OCI-M2 (cell line): Measurements from ENCODE around the gene SYTL3.

Source experiments
- DNase-seq: peaks from one replicate; lab custom pipeline; 2025; ENCODE audit not compliant: unreplicated experiment; lab: John Stamatoyannopoulos, UW

SYTL3 gene

GRCh38 chr6:158771399-158772152 is 121.7 kb downstream of the SYTL3 start:
- DNase-seq = no peak

- no peak for DNase-seq
Measured at GRCh38 chr6:158772172-158772571, 122.3 kb downstream of the SYTL3 start.

GRCh38 chr6:158772851-158773371 is 123.1 kb downstream of the SYTL3 start:
- no peak for DNase-seq

- DNase-seq = no peak
Measured at GRCh38 chr6:158773581-158774449, 124.0 kb downstream of the SYTL3 start.

GRCh38 chr6:158774717-158775449 is 125.0 kb downstream of the SYTL3 start:
- no peak for DNase-seq

GRCh38 chr6:158775832-158776231 is 126.0 kb downstream of the SYTL3 start:
- DNase-seq = no peak

- DNase-seq = no peak
Measured at GRCh38 chr6:158776737-158777136, 126.9 kb downstream of the SYTL3 start.

- DNase-seq = no peak
Measured at GRCh38 chr6:158777510-158777909, 127.7 kb downstream of the SYTL3 start.

GRCh38 chr6:158778005-158778527 is 128.2 kb downstream of the SYTL3 start:
- DNase-seq = no peak

GRCh38 chr6:158780246-158780884 is 130.5 kb downstream of the SYTL3 start:
- DNase-seq = no peak

- no peak for DNase-seq
Measured at GRCh38 chr6:158780988-158781691, 131.3 kb downstream of the SYTL3 start.

- DNase-seq = no peak
Measured at GRCh38 chr6:158781692-158782373, 132.0 kb downstream of the SYTL3 start.

GRCh38 chr6:158782432-158783166 is 132.7 kb downstream of the SYTL3 start:
- DNase-seq = no peak

- DNase-seq = no peak
Measured at GRCh38 chr6:158783167-158783450, 133.3 kb downstream of the SYTL3 start.

- no peak for DNase-seq
Measured at GRCh38 chr6:158783851-158784250, 134.0 kb downstream of the SYTL3 start.

- DNase-seq = no peak
Measured at GRCh38 chr6:158784505-158784904, 134.7 kb downstream of the SYTL3 start.

GRCh38 chr6:158785036-158785435 is 135.2 kb downstream of the SYTL3 start:
- no peak for DNase-seq

- DNase-seq = no peak
Measured at GRCh38 chr6:158786645-158787304, 136.9 kb downstream of the SYTL3 start.
